ENCODE measurements around the gene COL23A1. TPM values are rescaled to one million over a fixed set of nuclear protein-coding genes. Genes with fewer than 3 reads are reported as not detected.

COL23A1 gene
- polyA plus RNA-seq (ENCODE audit: insufficient read length in 3 of 3), result 1 to 10 TPM; 5.7 to 8.7 (median 7.7) TPM
- long read RNA-seq, donor 1, result 0 reads
- long read RNA-seq, donor 2, result 0 reads
- long read RNA-seq, donor 3, result 0 reads
- long read RNA-seq, donor 4, result 0 reads
- long read RNA-seq, donor 5, result 0 reads
- long read RNA-seq, donor 6, result 0 reads
- long read RNA-seq, donor 7, result 0 reads
- long read RNA-seq, donor 8, result 0 reads
- long read RNA-seq, donor 9, result 0 reads
- long read RNA-seq, donor 10, result 0 reads
- long read RNA-seq, donor 11, result 0 reads
- long read RNA-seq, donor 12, result 0 reads
- long read RNA-seq, donor 13, result 0 reads
- long read RNA-seq, donor 14, result 0 reads
- long read RNA-seq, donor 15, result 0 reads
- long read RNA-seq, donor 16, result 0 reads

DNA sequence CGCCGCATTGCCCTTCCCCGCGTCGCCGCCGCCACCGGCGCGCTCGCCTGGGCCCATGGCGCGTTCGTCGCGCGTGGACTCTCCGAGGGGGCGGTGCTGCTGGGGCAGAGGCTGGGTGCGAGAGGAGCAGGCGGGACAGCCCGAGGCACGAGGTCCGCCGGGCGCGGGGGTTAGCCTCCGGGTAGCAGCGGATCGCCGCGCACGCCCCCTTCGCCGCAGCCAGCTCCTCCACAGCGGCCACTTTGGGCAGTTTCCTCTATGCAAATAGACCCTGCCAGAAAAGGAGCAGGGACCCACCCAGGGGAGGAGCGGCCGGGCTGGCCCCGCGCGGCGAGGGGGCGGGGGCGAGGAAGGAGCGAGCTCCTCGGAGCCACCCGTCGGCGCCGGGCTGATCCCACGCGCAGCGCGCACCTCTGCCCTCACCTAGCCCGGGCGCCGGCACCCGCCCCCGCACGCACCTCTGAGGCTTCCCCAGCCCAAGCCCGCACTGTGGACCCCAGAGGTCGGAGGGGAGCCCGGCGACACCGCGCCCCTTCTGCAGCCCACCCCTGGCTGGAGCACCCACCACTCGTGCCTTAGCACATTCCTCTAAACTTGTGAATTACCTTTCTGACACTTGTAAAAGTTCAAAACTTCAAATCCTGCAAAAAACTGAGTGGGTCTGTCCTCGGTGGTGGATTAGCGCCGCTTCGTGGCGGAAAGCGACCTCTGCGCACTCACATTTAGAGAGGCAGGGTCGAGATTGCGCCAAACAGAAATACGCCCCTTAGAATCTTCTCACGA, at the start of gene COL23A1:
TSS of gene COL23A1 (minus strand) at position 253 of the 783 bp plus-strand sequence.
- DNase-seq (ENCODE audit: extremely low read depth in 1 of 11, low read depth in 9 of 11, low spot score in 4 of 11), result peak in 8 of 11 donors; percentile 60 to 81 (median 72)

DNA sequence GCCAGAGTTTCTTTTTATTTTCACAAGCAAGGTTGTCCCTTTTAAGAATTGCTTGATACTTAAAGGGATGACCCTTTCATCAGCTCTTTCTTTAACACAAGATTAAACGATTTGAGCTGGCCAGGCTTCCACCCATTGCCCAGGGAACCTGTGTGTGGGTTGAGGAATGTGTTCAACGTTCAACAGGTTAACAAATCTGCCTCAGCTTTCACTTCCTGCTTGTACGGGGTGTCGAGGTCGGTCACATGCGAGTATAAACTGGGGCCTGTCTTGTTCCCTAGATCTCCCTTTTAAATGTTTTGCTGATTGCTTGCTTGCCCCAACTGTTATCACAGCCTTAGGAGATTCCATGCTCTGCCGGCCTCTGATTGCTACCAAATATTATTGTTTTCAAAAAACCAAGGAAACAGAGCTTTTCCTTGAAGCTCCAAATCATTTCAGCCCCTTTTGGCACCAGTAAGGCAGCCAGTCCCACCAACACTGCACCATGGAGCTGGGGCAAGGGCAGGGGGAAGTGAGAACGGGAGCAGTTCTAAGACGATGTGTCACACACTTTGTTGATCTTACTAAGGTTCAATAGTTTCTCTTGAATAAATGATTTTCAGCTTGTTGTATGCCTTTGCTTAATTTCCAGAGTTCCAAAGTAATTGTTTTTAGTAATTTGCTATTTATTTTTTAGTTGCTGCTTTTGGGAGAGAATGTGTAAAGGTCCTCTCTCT, 47.3 kb upstream of the COL23A1 start:
- DNase-seq (ENCODE audit: extremely low read depth in 1 of 11, low read depth in 9 of 11, low spot score in 4 of 11), result no peak

DNA sequence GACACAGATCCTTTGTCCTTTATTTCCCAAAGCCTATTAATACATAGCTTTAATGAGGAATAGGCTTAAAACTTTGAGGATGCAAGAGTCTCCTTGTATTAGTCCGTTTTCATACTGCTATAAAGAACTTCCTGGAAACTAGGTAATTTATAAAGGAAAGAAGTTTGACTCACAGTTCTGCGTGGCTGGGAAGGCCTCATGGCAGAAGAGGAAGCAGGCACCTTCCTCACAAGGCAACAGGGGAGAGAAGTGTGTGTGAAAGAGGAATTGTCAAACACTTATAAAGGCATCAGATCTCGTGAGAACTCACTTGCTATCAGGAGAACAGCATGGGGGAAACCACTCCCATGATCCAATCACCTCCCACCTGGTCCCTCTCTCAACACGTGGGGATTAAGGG, 42.1 kb upstream of the COL23A1 start:
- DNase-seq (ENCODE audit: extremely low read depth in 1 of 11, low read depth in 9 of 11, low spot score in 4 of 11), result no peak

DNA sequence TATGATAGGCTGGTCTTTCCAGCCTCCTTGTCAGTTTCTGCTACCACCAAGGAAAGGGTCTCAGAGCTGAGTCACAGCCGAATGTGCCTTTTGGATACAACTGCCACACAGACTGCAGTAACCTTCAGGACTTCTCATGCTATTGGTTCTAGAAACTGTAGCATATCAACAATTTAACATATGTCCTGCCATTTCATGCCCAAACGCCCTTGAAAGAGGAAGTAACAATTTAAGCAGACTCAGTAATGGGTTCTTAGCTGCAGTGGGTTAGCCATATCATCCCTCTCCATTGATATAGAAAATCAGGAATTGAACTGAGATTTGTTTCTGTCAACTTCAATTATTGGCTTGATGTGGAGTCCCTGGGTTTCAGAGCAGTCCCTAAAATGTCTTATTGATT, 40.8 kb upstream of the COL23A1 start:
- DNase-seq (ENCODE audit: extremely low read depth in 1 of 11, low read depth in 9 of 11, low spot score in 4 of 11), result no peak

DNA sequence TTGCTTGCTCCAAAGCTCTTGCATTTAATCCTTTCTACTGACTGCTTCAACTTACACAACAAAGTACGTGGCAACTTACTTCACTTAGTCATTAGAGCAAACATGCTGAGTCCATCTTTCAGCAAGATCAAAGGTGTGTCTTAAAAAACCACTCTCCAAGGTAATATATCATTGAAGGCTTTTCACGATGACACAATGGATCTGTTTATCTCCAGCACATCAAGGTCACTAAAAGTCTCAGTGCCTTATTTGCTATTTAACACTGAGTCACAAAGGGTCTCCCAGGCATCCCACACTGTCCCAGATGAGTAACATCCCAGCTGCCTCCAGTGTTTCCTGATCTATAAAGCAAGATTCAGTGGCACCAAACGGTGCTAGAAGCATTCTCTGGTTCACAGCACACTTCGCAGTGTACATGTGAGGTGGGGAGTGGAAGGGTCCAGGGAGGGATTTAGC, 40.3 kb upstream of the COL23A1 start:
- no peak for DNase-seq (ENCODE audit: extremely low read depth in 1 of 11, low read depth in 9 of 11, low spot score in 4 of 11)

DNA sequence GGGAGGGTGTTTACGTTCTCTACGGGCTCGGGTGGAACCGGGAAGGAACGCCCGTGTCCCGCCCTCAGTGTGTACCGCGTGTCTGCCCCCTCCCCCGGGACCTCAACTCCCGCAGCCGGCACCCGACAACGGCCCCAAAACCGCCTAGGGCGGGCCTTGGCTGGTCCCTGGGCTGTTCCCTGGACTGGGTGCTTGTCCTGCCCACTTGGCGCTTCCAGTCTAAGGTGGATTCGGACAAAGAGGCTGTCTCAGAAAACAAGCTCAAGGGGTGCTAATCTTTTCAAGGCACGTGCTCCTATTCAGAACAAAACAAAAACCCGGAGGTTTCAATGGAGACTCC, 37.0 kb upstream of the COL23A1 start:
- DNase-seq (ENCODE audit: extremely low read depth in 1 of 11, low read depth in 9 of 11, low spot score in 4 of 11), result peak in 3 of 11 donors; percentile 10 to 35 (median 26)

DNA sequence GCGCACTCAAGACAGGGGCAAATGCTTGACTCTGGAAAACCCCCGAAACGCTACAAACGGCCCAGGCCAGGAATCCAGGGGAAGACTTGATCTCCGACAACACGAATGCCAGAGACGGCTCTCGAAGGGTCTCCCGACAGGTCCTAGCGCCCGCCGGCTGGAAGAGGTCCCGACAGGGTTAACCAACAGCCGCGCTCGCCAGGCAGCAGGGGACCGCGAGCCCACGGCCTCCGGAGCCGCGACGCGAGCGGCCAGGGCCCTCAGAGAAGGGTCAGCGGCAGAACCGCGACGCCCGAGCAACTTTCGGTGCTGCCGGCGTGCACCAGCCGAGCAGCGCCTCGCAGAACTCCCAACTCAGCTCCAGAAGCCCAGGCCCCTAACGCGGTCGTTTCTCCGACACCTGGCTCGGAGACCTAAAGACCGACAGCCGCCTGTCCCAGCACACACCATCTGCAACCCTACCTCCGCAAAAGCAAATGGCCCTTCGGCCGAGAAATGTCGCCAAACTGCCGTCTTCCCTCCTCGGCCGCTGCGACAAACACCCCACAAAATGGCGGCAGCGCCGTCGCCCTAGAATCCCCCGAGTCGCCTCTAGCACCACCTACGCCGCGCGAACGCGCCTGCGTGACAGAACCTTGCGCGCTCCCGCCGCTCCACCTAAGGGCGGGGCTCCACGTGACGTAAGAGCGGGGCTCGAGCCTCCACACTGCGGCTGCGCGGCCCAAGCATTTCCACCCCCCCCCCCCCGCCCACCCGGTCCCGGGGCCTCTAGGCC, 36.5 kb upstream of the COL23A1 start, which contains the start of gene CLK4:
TSS of gene CLK4 (minus strand) at position 567 of the 775 bp plus-strand sequence. CDS start 3,634 bp downstream, outside the sequence.
- DNase-seq (ENCODE audit: extremely low read depth in 1 of 11, low read depth in 9 of 11, low spot score in 4 of 11), result peak; percentile 87 to 94 (median 91)

DNA sequence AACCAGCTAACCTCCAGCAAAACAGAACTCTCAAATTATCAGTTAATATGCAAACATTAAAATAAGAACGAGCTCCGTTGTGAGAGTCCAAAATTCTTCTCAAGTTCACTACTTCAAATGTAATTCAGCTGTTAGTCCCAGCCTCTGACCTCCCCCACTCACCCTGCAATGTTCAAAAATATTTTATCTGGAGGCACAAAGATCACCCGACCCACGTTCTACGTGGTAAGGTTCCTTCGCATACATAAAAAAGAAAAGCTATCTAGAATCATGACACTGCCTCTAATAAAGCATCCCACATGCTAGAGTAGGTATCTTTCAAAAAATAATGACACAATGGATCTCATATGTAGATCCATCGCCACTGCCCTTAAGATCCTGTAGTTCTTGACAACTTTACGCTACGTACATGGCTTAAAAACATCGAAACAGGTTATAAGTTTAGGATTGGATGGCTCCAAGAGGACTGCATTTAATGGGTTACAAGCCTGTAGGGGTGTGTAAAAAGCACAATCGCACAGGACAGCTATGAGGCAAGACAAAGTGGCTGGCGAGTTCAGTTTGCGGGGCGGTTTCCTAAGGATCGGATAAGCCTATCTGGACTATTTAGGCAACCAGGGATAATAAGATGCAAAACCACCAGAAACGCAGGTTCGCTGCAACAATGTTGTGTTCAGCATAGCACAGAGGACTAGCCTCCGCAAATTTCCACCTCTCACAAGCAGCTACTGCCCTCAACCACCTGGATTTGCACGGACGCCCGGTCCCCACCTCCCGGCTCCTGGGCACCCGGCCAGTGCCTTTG, 35.7 kb upstream of the COL23A1 start:
- peak in 4 of 11 donors; percentile 29 to 68 (median 38) for DNase-seq (ENCODE audit: extremely low read depth in 1 of 11, low read depth in 9 of 11, low spot score in 4 of 11)

DNA sequence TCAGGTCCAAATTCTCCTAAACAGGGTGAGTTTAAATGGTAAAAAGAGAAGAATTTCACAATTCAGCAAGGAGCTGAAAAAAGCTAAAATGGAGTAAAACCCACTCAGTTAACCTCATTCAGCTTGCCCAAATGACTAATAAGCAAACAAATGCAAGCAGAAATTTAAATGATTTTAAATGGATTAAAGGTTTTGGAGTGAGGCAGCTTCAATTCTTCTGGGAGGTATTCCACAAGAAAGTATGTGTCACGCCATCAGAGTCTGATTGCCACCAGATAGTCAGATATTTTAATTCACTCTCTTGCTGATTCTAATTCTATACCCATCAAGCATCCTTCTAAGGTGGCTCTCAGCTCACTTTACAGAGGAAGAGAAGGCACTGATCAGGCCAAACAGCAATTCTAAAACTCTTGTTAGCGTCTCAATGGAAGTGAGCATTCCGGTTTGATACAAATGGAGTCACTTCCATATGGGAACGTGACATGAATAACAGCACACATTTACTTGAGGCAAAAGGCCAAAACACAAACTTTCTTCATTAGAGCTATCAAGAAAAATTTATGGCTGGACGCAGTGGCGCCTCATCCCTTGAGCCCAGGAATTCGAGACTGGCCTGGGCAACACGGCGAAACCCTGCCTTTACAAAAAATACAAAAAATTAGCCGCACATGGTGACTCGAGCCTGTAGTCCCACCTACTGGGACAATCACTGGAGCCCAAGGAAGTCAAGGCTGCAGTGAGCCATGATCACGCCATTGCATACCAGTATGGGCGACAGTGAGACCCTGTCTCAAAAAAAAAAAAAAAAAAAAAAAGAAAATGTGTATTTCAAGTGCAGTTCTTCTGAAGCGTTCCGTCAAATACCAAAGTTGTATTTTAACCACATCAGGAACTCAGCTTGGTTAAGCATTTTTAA, 34.7 kb upstream of the COL23A1 start:
- peak in 6 of 11 donors; percentile 17 to 33 (median 22) for DNase-seq (ENCODE audit: extremely low read depth in 1 of 11, low read depth in 9 of 11, low spot score in 4 of 11)

DNA sequence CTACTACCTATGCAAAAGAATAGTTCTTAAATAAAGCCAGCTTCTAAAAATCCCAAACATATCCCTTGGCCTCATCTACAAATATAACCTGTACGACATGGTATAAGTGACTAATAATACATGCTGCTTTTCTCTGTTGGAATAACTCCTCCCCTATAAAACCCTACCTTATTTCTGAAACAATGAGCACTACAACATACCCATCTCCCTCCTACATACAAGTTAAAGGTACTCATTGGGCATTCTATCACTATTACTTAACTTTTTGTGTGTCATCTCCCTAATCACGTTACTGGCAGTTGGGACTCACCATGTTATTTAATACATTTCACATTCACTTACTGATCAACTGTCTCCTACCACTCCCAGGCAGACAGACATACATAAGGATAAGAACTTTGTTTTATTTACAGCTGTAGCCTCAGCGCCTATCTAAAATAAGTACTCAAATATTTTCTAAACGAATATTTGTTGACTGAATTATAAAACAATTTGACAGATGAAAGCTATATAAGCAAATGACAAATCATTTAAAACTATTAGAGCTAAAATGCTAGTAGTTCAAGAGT, 32.6 kb upstream of the COL23A1 start:
- no peak for DNase-seq (ENCODE audit: extremely low read depth in 1 of 11, low read depth in 9 of 11, low spot score in 4 of 11)

DNA sequence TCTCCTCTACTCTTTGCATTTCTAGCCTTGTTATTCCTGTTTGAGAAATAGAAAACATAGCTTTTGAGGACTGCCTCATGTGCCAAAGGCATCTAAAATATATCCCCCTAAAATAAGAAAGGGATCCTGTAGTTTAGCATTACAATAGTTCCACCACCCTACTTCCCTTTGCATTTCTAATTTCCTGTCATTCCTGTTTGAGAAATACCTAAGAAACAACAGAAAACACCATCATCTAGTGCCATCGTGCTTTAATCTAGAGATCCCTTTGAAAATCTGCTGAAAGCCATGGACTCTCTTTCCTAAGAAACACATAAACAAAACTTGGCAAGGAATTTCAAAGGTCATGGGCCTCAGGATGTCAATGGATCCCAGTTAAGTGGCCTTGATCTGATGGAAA, 29.2 kb upstream of the COL23A1 start:
- DNase-seq (ENCODE audit: extremely low read depth in 1 of 11, low read depth in 9 of 11, low spot score in 4 of 11), result no peak

DNA sequence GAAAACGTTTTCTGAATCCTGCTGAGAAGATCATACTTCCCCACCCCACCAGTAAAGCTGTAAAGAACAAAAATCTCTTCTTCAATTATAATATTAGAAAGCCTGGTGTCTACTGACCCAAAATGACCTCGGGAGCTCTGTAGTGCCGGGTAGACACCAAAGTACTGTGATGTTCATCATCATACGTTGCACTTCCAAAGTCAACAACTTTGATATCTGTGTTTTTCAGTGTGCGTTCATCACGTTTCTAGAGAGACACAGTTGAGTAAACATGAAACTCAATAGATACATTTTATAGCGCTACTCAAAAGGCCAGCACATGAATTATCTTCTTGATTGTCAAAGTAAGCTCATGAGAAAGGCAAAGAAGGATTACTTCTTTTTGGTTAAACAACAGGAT, 22.1 kb upstream of the COL23A1 start:
- no peak for DNase-seq (ENCODE audit: extremely low read depth in 1 of 11, low read depth in 9 of 11, low spot score in 4 of 11)

DNA sequence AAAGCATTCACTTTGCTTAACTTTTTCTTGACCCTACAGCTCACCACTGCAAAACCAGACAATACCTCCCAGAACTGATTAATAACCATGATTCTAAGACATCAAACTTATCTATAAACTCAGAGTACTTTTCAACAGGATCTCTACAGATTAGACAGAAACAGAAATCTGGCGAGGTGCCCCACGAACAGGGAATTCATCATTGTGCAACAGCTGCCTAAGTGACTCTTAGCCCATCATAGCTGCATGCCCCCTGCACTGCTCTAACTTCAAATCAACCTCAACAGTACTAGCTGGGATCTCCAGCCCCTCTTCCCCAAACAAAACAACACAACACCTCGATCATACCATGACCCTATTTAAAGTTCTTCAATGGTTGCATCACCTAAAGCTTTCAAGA, 16.1 kb upstream of the COL23A1 start:
- DNase-seq (ENCODE audit: extremely low read depth in 1 of 11, low read depth in 9 of 11, low spot score in 4 of 11), result no peak

DNA sequence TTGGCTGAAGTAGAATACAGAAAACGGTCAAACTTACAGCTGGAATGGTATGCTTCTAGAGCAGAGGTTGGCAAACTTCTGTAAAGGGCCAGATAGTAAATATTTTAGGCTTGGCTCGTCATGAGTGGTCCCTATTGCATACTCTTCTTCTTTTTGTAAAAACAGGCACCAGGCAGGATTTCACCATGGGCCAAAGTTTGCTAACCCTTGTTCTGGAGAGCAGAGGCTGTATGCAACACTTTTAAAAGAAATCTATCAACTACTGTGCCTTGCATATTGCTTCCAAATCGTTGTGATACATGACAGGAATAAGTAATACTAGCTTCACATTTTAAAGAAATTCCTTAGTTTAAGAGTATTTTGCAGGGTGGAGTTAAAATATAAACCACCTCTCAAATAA, 15.6 kb upstream of the COL23A1 start:
- DNase-seq (ENCODE audit: extremely low read depth in 1 of 11, low read depth in 9 of 11, low spot score in 4 of 11), result no peak

DNA sequence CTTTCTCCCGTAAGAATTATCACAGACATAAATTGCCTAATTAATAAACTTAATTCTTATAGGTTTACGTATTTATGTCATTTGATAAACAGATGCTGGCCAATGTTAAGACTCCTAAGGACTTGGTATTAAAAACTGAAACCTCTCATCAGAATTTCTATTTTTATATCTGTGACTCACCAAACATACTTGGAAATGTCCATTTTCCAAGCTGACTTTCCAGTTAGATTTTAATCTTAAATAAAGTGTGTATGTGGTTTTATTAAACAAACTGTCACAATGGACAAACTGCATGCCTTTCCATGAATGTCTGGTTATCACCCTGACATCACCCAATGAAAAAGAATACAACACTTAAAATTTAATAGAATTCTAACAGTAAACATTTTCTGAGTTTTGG, 12.6 kb upstream of the COL23A1 start:
- no peak for DNase-seq (ENCODE audit: extremely low read depth in 1 of 11, low read depth in 9 of 11, low spot score in 4 of 11)

DNA sequence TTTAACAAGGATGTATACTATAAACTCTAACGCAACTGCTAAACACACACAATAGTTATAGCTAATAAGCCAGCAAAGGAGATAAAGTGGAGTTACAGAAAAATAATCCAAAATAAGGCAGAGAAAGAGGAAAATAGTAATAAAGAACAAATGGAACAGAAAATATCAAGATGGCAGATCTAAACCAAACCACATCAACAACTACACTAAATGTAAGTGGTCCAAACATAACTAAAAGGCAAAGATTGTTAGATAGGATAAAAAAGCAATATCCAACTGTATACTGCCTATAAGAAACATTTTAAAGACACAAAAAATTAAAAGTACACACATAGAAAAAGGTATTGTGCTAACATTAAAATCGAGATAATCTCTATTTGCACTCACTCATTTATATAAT, 5.6 kb upstream of the COL23A1 start:
- no peak for DNase-seq (ENCODE audit: extremely low read depth in 1 of 11, low read depth in 9 of 11, low spot score in 4 of 11)

DNA sequence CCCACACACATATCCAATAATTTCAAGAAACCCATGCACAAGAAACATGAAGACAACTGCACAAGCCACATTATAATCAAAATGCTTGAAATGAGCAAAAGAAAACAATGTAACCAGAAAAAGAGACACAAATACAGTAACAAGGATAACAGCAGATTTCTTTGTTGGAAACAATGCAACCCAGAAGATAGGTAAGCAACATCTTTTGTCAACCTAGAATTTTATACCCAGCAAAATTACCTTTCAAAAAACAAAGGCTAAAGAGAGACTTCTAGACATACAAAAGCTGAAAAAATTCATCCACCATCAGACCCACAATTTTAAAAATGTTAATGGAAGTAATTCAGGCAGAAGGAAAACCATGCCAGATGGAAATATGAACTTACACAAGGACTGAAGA, 5.0 kb upstream of the COL23A1 start:
- DNase-seq (ENCODE audit: extremely low read depth in 1 of 11, low read depth in 9 of 11, low spot score in 4 of 11), result no peak
